ENCODE data around the gene THRB.
A peak's percentile ranks its signal among the peaks of the same experiment; 100 is the strongest.

THRB gene

DNA sequence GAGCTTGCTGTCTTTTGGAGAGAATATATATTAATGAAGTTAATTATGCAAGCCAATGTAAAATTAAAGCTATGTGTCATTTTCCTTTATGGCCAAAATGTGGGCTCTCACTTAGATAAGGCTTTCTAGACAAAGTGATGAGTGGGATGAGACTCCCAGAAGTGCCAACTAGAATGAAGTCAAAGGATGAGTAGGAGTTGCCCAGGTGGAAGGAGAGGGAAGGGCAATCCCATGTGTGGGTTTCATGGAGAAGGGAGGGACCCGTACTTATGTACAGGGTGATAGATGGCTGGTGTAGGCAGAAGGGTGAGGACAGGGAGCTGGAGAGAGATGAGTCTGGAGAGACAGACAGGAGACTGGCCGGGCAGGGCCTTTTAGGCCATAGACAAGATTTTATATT is 239.2 kb downstream of the THRB start:
- DNase-seq, result no peak

DNA sequence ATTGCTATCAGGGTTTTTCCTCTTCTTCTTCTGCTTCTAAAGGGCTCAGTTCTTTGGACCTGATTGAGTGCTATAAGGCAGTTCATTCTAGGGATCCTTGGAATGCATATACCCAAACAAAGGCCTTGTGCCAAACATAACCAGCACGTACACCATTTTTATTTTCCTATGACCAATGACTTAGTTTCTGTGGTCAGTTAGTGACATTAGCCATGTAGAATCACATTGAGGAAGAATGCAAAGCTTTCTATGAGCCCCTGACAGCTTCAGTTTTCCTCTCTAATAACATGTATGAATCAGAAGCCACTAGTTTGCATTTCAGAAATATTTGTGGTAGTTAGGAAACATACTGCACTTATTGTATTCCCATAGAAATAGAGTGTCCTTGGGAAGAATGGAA is 240.0 kb downstream of the THRB start:
- no peak for DNase-seq

DNA sequence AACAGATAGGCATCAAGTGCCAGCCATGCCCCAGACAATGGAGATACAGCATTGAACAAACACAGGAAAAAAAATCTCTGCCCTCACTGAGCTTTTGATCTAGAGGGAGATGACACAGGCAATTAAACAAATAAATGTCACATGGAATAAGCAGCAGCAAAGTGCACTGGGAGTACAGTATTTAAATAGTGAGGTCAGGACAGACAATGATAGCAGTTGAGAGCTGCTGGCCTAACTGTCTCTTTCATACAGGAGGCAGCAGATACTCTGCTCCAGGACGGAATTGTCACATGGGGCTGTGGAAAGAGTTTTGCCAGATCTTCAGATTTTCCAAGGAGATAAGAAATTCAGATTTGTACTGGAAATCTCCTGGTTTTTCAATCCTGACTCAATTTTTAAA is 241.3 kb downstream of the THRB start:
- DNase-seq, result no peak

DNA sequence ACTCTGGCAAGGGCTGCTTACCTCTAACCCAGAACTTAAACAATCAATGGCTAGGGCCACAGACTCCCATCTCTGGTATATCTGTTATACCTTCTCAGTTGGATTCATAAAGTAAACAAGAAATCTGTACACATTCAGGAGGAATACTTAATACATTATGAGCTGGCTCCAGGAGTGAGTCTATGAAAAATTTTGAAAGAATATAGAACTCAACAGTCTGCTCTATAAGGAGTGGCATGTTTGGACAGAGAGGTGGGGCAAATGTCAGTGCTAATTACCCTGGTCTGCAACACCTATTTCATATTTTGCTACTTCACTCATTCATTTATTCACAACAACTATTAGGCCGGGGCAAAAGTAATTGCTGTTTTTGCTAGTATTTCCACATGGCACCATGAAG is 245.1 kb downstream of the THRB start:
- no peak for DNase-seq

DNA sequence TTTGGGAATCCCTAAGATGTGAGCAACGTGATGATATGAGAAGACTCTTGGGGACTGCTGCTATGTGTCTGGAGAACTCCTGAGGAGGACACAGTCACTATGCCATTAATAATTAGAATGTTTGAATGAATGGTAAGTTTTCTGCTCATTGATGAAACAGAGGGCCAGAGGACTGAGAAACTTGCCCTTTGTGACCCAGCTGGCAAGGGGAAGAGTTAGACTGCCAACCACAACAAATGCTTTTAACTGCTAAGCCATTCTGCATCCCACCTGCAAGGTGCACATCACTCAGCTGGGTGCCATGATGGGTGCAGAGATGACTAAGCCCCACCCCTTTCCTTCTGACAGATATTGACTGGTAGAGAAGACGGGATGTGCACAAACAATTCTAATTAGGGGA is 249.6 kb downstream of the THRB start:
- DNase-seq, result no peak

DNA sequence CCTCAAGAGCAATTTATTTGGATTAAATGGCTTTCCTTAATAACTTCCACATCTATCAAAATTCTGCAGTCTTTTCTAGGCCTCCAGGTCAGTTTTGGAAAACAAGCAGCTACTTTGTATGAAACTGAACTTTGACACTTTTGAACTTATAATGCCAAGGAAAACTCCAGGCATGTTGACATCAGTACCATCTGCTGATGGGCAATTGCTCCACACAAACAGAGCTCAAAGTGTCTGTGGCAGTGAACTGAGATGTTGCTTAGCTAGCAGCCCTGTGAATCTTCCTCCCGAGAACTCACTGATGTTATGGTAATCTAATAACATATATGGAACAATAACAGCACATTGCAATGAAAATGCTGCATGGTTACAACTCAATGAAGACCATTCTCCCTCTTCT is 250.2 kb downstream of the THRB start:
- DNase-seq, result no peak

DNA sequence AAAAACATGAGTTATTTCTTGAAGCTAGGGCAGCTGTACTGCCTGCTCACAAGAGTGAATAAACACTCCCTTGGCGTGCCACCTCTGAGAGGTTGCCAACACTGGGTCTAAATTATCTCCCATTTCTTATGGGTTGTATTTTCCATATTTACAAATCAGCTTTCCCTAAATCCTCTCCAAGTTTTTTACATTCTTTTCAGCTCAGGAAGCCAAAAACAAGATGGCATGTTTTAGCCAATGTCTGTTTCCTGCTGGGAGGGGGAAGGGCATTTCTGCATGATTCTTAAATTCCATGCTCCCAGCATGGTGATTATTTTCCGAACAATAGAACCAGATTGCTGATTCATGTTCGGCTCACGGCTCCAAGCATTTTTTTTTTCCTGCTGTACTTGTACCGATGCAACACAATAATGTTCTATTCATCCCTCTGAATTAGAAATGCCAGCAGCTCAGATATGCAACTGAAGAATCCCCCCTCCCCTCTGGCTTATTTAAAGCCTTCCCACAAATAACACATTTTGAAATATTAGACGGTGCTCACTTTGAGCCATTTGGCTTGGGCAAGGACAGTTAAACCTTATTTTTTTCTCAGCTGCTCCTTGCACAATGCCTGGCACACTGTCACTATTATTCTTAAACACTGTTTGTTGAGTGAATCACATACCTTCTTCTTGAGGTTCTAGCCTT is 252.5 kb downstream of the THRB start:
- no peak for DNase-seq

DNA sequence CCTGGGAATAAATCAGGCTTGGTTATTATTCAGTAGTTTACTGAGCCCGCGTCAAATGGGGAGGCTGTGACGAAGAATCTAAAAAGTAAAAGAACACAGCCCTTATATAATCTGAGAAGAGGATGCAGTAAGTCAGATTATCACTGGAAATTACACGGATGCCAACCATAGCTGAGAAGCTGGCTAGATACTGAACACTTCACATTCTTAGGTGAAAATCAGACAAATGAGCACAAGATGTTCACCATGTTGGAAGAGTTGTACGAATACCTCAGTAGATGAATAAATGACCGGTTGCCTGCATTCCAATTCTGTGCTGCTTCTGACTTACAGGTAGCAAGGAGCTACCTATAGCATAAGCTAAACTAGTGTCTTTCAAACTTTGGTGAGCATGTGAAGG is 254.3 kb downstream of the THRB start:
- no peak for DNase-seq

DNA sequence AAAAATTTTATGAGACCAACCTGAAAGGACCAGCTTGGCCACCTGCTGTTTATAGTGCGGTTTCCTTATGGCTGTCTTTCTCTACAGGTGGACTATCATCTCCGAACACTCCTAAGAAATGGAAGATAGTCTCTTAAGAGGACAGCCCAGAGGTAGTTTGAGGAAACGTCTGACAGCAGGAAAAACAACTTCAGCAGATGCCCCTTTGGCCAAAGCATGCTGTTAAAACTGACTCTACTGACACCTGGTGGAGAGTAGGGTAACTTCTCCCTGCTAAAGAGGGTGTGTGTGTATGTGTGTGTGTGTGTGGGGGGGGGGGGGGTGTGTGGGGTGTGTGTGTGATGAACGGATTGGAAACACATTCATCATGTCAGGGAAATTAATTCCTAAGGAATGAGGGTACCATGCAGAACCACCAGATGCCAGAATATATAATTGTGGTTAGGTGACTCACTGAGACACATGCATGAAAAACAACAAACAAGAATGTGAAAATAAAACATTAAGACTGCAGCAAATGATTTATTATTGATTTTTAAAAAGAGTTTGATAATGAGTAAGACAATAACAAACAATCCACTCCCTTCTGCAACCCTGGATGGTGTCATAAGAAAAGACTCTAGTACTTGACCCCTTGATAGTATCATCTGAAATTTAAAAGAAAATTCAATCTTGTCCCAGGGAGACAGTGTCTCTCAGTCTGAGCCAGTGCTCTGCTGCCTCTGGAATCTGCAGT is 256.5 kb downstream of the THRB start:
- peak; percentile 54 for DNase-seq

DNA sequence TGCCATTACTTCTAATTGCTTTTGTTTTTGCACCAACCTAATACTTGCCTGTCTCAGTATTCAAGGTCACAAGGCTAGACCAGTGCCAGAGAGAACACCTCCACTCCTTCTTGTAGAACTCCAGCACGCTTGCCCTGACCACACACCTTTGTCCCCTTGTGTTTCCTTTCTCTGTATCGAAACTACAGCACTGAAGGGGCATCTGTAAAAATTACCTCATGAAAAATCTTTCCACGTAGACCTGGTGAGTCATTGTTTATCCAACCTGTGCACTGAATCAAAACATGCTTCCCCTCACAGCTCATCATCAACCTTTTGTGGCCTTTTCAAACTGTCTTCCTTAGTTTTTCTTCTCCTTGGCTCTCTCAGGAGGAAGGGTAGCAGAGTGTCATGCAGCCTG is 259.5 kb downstream of the THRB start:
- DNase-seq, result no peak

DNA sequence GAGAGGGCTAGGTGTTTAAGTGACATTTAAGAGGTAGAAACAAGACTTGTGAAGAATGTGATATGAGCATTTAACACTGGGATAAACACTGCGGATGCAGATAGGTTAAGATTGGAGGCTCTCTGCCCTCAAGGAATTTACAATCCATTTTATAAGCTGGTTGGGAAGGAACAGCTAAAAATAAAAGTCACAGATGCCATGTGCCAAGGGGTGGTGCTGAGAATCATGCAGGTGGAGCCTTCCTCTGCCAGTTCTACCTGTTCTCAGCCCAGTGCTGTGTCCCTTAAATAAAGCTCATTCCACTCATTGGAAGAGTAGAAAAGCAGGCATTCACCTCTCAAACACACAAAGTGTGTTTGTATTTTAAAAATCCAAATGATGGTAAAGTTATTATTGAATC is 261.9 kb downstream of the THRB start:
- no peak for DNase-seq

DNA sequence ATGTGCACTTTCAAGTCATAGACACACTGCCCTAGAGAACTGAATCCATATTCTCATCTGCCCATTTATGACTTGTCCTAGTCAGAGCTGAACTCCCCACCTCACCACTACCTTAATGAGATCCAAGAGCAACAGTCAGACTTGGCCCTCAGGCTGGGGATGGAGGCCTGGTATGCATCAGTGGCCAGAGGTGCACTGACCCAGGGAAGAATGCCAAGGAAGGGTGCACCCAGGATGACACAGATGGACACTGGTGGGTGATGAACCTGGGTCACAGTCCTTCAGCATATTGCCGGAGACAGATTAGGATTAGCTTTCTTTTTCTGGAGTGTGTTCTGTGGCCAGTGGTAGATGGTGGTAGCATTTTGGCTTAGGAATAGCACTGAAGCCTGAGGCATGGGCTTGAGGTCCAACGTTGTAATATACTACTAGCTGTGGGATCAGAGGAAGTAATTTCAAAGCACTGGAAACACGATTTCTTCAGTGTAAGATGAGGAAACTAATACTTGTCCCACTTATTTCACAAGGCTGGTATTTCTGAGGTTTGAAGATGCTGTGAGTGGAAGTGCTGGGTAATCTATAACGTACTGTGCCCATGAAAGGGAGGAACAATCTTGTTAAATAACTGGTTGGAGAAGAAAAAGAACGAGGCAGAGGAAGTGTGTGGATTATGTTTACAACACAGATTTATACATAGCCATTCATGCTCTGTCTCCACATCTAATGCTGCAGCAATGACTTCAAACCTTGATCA is 265.0 kb downstream of the THRB start:
- peak; percentile 81 for DNase-seq

DNA sequence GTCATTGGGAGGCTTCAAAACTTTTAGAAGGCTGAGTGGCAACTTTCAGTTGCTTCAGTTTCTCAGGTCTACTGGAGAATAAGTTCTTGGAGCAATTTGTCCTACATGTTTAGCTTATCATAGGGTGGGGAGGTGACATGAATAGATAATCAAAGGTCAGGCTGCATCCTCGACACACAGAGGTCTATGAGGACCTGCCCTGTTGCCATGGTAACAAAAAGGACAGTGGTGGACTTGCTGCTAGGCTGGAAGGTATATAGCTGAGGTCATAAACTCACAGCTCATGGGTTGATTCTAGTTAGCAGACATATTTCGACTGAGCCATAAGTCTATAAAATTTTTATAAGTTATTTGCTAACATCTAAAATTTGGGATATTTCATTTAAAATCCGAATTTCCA is 267.0 kb downstream of the THRB start:
- DNase-seq, result no peak

DNA sequence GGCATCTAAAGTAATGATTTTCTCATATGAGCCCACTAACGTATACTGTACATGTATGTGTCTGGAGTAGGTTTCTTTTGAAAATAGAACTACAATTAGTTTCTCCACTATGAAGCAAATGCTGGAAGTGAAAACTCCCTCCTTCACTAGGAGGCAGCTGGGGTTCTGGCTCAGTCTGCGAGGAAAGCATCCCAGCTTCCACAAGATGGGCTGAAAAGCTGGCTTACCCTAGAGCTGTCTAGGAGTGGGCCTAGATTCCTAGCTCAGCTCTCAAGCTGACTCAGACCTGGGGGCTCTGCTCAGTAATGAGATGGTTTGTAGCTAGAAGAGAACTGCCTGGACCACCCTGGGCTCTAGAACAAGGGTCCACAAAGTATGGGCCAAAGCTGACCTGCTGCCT is 268.3 kb downstream of the THRB start:
- DNase-seq, result no peak

DNA sequence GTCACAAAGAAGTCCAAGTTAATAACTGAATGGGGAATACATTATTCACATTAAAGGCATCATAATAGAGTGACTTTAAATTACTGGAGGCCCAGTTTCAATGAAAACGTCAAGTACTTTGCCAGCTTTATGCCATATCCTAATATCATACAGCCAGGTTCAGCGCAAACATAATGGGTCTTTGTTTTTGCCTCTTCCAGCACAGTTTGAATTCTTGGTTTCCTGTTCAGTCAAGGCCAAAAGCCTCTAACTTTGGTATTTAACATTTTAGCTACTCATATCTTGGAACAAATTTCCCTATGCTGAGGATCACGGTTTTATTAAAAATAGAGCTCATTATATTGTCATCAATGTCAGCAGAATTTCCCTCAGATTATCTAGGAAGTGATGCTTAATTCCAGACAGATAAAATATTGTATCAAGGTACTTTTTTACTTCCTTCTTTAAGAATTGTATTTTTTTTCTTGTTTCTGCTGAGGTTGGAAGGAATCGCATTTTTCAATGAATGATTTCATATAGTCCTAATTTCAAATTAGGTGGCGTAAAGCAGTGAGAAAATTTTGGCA is 269.2 kb downstream of the THRB start:
- DNase-seq, result no peak

DNA sequence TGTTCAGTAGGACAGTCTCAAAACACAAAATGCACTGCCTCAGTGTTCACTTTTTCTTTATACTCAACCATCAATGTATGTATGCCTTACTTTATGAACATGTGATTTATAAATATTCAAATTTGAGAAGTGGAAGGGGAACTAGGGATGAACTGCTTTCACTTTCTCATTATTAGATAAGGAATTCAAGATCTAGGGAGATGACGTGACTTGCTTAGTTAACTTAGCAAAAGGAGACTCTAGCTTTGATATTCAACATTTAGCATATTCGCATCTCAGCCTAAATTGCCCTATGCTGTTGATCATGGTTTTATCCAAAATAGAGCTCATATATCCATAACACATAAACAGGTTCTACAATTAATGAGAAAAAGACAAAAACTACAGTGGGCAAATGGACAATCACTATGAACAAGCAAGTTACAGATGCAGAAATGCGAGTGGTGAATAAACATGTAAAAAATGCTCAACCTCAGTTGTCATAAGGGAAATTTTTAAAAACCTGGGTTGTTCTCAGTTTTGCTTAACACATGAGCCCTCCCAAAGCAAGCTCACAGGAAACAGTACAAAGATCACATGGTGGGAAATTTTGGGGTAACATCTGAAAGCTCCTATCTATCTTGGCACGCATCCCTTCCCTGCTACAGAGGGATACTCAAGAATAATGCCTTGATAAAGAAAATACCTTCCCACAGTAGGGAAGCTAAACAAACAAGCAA is 269.8 kb downstream of the THRB start:
- DNase-seq, result peak; percentile 66

DNA sequence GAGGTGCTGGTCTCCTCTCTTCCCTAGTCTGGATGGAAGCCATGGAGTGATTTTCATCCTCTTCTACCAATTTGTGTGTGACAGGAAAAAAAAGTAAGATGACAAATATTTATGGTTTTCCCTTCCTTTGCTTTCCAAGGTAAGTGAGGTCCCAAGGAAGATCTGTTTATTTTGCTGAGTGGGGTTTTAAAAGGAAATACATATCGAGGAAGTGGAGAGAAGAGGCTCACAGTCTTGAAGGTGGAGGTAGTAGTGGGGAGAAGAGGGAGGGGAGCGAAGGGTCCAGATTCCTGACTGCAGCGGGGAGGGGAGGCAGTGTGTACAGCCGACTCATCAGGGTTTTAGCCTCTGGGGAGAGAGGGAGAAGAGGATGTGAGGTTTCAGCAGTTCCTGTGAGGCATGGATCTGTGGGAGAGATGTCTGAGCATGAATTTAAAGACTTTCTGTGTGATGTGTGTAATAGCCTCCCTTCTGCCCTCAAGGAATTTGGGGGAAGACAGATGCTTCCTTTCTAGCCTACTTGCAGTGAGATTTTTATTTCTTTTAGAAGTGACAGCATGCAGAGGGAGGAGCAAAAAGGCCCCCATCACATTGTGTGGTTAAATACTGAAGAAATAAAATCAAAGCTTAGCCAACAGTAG is 272.4 kb downstream of the THRB start:
- no peak for DNase-seq

DNA sequence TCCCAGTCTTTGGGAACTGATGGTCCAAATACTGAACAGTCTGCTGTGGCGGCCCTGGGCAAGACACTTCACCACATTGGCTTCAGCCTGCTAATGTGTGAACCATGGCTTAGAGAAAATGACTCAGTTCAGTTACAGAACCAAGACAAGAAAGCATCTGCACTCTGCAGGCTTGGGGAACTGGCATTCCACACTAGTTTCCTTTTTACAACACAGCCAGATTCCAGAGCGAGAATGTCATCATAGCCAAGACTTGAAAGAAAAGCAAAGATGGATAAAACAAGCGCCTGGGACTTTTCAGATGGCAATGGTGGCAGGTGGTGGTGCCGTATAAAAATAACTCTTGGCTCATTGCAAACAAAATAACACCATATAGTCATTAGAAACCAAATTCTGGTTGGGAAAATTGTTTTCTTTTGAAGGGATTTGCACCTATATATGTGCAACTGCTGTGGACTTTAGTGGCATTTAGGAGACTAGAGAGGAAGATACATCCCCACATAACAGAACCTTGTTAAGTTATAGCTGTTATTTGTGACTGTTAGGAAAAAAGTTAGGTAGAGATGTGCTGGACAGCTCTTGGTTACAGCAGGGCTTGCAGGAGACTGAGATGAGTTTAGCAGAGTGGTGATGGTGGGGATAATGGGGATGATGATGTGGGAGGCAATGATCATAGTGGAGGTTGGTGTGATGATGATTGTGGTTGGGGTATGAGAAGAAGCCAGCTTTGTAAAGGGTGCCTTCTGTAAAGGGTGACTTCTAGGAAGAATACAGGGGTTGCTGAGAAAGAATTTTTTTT is 273.6 kb downstream of the THRB start:
- DNase-seq, result no peak

DNA sequence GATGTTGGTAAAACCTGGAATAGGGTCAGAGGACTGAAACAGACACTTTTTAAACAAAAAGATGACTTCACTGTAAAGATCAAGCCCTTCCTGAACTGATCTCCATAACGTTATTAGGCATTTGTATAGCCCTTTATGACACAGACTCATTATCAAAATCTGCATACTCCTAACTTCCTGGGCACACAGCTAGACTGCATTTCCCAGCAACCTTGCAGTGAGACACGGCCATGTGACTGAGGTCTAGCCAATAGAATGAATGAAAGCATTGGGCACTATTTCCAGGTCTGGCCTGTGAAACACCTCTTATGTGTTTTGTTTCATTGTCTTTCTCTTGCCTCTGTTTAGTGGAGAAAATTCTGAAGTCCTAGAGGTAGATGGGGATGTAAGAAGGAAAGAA is 279.1 kb downstream of the THRB start:
- no peak for DNase-seq

DNA sequence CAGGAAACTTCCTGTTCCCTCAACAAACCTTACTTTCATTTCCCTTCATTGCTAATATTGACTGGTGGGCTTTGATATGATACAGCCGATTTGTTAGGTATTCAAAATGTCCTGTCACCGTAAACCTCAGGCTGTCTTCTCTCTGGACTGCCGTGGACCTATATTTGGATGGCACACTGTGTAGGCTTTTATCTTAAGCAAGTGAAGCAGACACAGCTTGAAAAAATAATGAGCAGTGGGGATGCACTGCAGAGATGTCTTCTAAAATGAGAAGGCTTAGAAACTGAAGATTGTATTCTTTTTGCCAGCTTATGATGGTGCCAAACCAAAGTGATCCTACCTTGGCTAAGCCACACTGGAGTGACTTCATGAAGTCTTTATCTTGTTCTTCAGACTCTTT is 283.3 kb downstream of the THRB start:
- no peak for DNase-seq

DNA sequence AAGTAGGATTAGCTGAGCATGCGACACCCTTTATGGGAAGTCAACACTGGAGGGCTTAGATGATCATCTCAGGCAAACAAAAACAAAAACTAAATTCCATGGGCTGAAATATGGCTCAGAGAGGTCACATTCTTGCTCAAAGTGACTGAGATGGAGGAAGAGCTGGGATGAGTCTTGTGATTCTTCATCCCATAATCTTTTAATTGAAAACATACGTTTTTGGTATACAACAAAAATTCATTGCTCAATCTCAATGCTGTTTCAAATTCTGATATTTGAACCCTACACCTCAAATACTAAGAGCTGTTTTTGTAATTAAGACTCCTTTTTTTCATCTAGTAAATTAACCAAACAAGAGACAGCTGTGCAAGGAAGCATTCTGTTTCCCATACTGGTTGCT is 292.6 kb downstream of the THRB start:
- no peak for DNase-seq

DNA sequence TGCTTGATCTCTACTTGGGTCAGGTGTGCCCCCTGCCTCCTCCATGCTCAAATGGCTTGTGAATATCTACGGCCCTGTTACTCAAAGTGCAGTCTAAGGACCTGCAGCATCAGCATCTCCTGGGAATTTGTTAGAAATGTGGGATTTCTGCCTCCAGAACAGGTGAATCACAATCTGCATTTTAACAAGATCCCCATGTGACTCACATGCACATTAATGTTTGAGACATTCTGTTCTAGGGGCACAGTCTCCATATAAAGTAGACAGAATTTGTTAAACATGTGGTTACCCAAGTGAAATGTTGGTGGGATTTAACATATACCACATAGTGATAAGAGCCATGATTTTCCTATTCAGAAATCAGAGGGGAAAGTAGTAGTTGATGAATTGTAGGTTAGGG is 293.3 kb downstream of the THRB start:
- DNase-seq, result no peak

Measured in inflammatory macrophage treated with lipopolysaccharide for 4 hours (primary cell).